ENCODE measurements around the gene EZH1.

EZH1 gene

DNA sequence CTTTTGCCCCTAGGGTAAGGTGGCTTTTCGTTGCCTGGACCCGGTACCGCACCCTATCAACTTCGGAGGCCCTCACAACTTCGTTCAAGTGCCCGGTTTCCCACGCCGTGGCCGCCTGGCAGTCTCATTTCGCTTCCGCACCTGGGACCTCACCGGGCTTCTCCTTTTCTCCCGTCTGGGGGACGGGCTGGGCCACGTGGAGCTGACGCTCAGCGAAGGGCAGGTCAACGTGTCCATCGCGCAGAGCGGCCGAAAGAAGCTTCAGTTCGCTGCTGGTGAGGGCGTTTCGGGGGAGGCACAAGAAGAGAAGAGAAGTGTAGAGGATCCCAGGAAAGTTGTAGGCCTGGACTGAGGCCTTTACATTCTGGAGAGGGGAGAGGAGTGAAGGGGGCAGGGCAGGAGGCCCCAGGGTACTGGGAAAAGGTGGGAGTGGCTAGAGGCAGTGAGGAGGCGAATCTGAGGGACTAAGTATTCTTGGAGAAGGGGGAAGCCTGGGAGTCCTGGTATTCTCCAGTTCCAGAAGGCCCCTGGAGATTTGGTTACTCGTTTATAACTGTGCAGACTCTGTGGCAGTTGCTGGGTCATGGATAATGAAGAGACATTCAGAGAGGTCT, 57.0 kb downstream of the EZH1 start:
- no peak for TF ChIP-seq CTCF (IDR thresholded peaks at IDR 0.05; ENCODE audit: control insufficient read depth, extremely low read depth, insufficient read depth)

GRCh38 chr17:42686520-42687128, 58.2 kb downstream of the EZH1 start:
- no peak overlapping the region for H3K4me3 ChIP-seq (ENCODE audit: low read depth, low read length)
- DNase-seq (ENCODE audit: low read depth), result no peak
- no peak for TF ChIP-seq CTCF (IDR thresholded peaks at IDR 0.05; ENCODE audit: control insufficient read depth, extremely low read depth, insufficient read depth)

More for the DNA sequence above, 57.0 kb downstream of the EZH1 start:
- no peak for DNase-seq (ENCODE audit: low read depth)
- H3K4me3 ChIP-seq (ENCODE audit: low read depth, low read length), result no peak overlapping the region

DNA sequence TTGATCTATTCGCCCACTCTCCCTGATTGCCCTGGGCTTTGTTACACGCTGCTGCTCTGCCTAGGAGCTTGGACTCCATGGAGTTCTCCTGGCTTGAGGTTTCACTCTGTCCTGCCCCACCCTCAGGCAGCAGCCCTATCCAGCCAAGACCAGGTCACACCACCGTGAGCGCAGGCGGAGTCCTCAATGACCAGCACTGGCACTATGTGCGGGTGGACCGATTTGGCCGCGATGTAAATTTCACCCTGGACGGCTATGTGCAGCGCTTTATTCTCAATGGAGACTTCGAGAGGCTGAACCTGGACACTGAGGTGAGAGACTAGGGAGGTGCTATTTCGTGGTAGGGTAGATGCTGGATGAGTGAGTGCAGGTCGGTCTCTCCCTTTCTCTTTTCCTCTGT, 59.0 kb downstream of the EZH1 start:
- DNase-seq (ENCODE audit: low read depth), result no peak
- no peak overlapping the region for H3K4me3 ChIP-seq (ENCODE audit: low read depth, low read length)
- TF ChIP-seq CTCF (IDR thresholded peaks at IDR 0.05; ENCODE audit: control insufficient read depth, extremely low read depth, insufficient read depth), result no peak

DNA sequence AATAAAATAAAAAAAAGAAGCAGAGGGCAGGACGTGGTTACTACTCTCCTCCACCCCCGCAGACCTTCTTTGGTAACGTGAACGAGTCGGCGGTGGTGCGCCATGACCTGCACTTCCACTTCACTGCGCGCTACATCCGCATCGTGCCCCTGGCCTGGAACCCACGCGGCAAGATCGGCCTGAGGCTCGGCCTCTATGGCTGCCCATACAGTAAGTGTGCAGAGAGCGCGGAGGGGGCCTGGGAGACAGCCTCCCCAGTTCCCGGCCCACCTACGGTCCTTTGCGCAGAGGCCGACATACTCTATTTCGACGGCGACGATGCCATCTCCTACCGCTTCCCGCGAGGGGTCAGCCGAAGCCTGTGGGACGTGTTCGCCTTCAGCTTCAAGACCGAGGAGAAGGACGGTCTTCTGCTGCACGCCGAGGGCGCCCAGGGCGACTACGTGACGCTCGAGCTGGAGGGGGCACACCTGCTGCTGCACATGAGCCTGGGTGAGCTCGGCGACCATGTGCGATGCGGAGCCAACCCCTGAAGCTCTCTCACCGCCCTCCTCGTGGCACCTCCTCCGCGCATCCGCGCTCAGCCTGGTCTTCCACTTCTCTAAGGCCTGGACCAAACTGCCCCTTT, 59.8 kb downstream of the EZH1 start:
- no peak for TF ChIP-seq CTCF (IDR thresholded peaks at IDR 0.05; ENCODE audit: control insufficient read depth, extremely low read depth, insufficient read depth)
- no peak for DNase-seq (ENCODE audit: low read depth)
- H3K4me3 ChIP-seq (ENCODE audit: low read depth, low read length), result no peak overlapping the region

- no peak for DNase-seq (ENCODE audit: low read depth)
- no peak overlapping the region for H3K4me3 ChIP-seq (ENCODE audit: low read depth, low read length)
- no peak for TF ChIP-seq CTCF (IDR thresholded peaks at IDR 0.05; ENCODE audit: control insufficient read depth, extremely low read depth, insufficient read depth)
These were observed 61.3 kb downstream of the EZH1 start for GRCh38 chr17:42683407-42684034.

GRCh38 chr17:42682722-42683403, 62.0 kb downstream of the EZH1 start:
- DNase-seq (ENCODE audit: low read depth), result no peak
- TF ChIP-seq CTCF (IDR thresholded peaks at IDR 0.05; ENCODE audit: control insufficient read depth, extremely low read depth, insufficient read depth), result no peak
- H3K4me3 ChIP-seq (ENCODE audit: low read depth, low read length), result no peak overlapping the region

All from LNCaP clone FGC (cell line).